Suprapubic skin (tissue), 4 donors: ENCODE measurements around the gene CHN1. TPM values are rescaled to one million over a fixed set of nuclear protein-coding genes. Genes with fewer than 3 reads are reported as not detected.

Experiments
- DNase-seq, 2 donors: peaks; one replicate each; pipeline ENCODE4 v3.0.0-alpha.2; 2019; ENCODE audit warnings: low spot score in 2 of 2
- H3K27ac ChIP-seq: fragments of 200-600 bp; sonication (generic); one replicate; pipeline ENCODE4 v1.5.1; 2019
- H3K27me3 ChIP-seq: fragments of 200-600 bp; sonication (generic); one replicate; pipeline ENCODE4 v1.5.1; 2019
- H3K36me3 ChIP-seq: fragments of 200-600 bp; sonication (generic); one replicate; pipeline ENCODE4 v1.5.1; 2019
- H3K4me1 ChIP-seq: fragments of 200-600 bp; sonication (generic); one replicate; pipeline ENCODE4 v1.5.1; 2019
- H3K4me3 ChIP-seq: fragments of 200-600 bp; sonication (generic); one replicate; pipeline ENCODE4 v1.5.1; 2019; ENCODE audit warnings: mild to moderate bottlenecking
- H3K9me3 ChIP-seq: fragments of 200-600 bp; sonication (generic); one replicate; pipeline ENCODE4 v1.5.1; 2019
- CTCF ChIP-seq, 2 donors: fragments of 200-600 bp in 1 of 2; fragments of 450-650 bp in 1 of 2; sonication (generic) in 1 of 2; IDR thresholded peaks; one replicate each; pipeline ENCODE4 v1.5.1; 2016 to 2019; ENCODE audit warnings: antibody characterized with exemption in 2 of 2, mild to moderate bottlenecking in 1 of 2, moderate library complexity in 1 of 2
- EP300 ChIP-seq: sonication (generic); formaldehyde crosslinking; IDR thresholded peaks from one replicate; pipeline ENCODE4 v1.6.1; 2017; ENCODE audit warnings: antibody characterized with exemption
- POLR2A ChIP-seq, 2 donors: fragments of 450-650 bp; IDR thresholded peaks; one replicate each; pipeline ENCODE4 v1.6.1; 2017; ENCODE audit warnings: antibody characterized with exemption in 2 of 2, mild to moderate bottlenecking in 2 of 2, moderate library complexity in 2 of 2
- POLR2AphosphoS5 ChIP-seq, 3 donors: sonication (generic); formaldehyde crosslinking; IDR thresholded peaks; one replicate each; pipeline ENCODE4 v1.6.1; 2017; ENCODE audit warnings: antibody characterized with exemption in 3 of 3
- WGBS: methylation state at CpG from one replicate; pipeline ENCODE4 v1.1.5; 2018; 5-methylcytosine and 5-hydroxymethylcytosine counted together
- total RNA-seq, 4 donors: library from RNA; depleted of rRNA; stranded (reverse); fragments of >200 nt; gene quantifications; one replicate each; pipeline ENCODE4 v1.1.0, GENCODE V29; 2016

Gene CHN1
- total RNA-seq, 4 donors from 2014 or later = 1.6 to 4.9 (median 3.6) TPM

- H3K27ac ChIP-seq = no peak overlapping the region
- 58% methylated on average over 3 of the region's 3 CpGs for WGBS
- peaks cover 18% of the 10 kb centered on the region for H3K4me1 ChIP-seq
- no peak for DNase-seq
- H3K27me3 ChIP-seq = peaks cover 47% of the 10 kb centered on the region
- TF ChIP-seq EP300 = no peak
- no peak for TF ChIP-seq POLR2A (IDR thresholded peaks at IDR 0.05)
- no peak for TF ChIP-seq CTCF (IDR thresholded peaks at IDR 0.05)
- no peak for TF ChIP-seq POLR2AphosphoS5 (IDR thresholded peaks at IDR 0.05)
- H3K4me3 ChIP-seq = no peak overlapping the region
- H3K36me3 ChIP-seq = no peaks in the 10 kb centered on the region
- H3K9me3 ChIP-seq = no peaks in the 10 kb centered on the region
Measured at GRCh38 chr2:175002547-175003274, 2.5 kb downstream of the CHN1 start.

GRCh38 chr2:175001566-175001965, 3.6 kb downstream of the CHN1 start:
- 80% methylated on average over 4 of the region's 4 CpGs for WGBS
- TF ChIP-seq EP300 (no peak), POLR2AphosphoS5 (IDR thresholded peaks at IDR 0.05) (no peak), POLR2A (IDR thresholded peaks at IDR 0.05) (no peak), CTCF (IDR thresholded peaks at IDR 0.05) (no peak)
- DNase-seq = no peak
- Histone ChIP-seq H3K27me3 (peaks cover 36% of the 10 kb centered on the region), H3K27ac (no peak overlapping the region), H3K4me1 (peaks cover 18% of the 10 kb centered on the region), H3K9me3 (no peaks in the 10 kb centered on the region), H3K4me3 (no peak overlapping the region), H3K36me3 (no peaks in the 10 kb centered on the region)

- H3K36me3 ChIP-seq = no peaks in the 10 kb centered on the region
- 75% methylated on average over 3 of the region's 3 CpGs for WGBS
- H3K27me3 ChIP-seq = peaks cover 9% of the 10 kb centered on the region
- TF ChIP-seq POLR2AphosphoS5 (IDR thresholded peaks at IDR 0.05) (no peak), EP300 (no peak), POLR2A (IDR thresholded peaks at IDR 0.05) (no peak), CTCF (IDR thresholded peaks at IDR 0.05) (no peak)
- DNase-seq = no peak
- no peak overlapping the region for H3K4me3 ChIP-seq
- no peak overlapping the region for H3K27ac ChIP-seq
- no peaks in the 10 kb centered on the region for H3K9me3 ChIP-seq
- H3K4me1 ChIP-seq = peaks cover 4% of the 10 kb centered on the region
Measured at GRCh38 chr2:174997110-174997509, 8.1 kb downstream of the CHN1 start.

- no peak for TF ChIP-seq EP300
- Histone ChIP-seq H3K4me1 (peaks cover 4% of the 10 kb centered on the region), H3K27ac (no peak overlapping the region), H3K27me3 (peaks cover 8% of the 10 kb centered on the region), H3K36me3 (no peaks in the 10 kb centered on the region), H3K4me3 (no peak overlapping the region), H3K9me3 (no peaks in the 10 kb centered on the region)
- 87% methylated on average over 2 of the region's 2 CpGs for WGBS
- DNase-seq = no peak
Measured at GRCh38 chr2:174996622-174997021, 8.6 kb downstream of the CHN1 start.

- TF ChIP-seq POLR2A (IDR thresholded peaks at IDR 0.05) (no peak), POLR2AphosphoS5 (IDR thresholded peaks at IDR 0.05) (no peak), EP300 (no peak), CTCF (IDR thresholded peaks at IDR 0.05) (no peak)
- no peak overlapping the region for H3K27ac ChIP-seq
- peaks cover 6% of the 10 kb centered on the region for H3K4me1 ChIP-seq
- H3K4me3 ChIP-seq = no peak overlapping the region
- no peaks in the 10 kb centered on the region for H3K36me3 ChIP-seq
- H3K9me3 ChIP-seq = no peaks in the 10 kb centered on the region
- no peaks in the 10 kb centered on the region for H3K27me3 ChIP-seq
- no peak for DNase-seq
- WGBS = 96% methylated on average over 5 of the region's 5 CpGs
Measured at GRCh38 chr2:174994381-174994780, 10.8 kb downstream of the CHN1 start.

- no peaks in the 10 kb centered on the region for H3K9me3 ChIP-seq
- 95% methylated on average over 1 of the region's 1 CpG for WGBS
- DNase-seq = no peak
Measured at GRCh38 chr2:174992886-174993285, 12.3 kb downstream of the CHN1 start.

More at GRCh38 chr2:174992886-174993285, 12.3 kb downstream of the CHN1 start:
- Histone ChIP-seq H3K4me1 (peaks cover 3% of the 10 kb centered on the region), H3K4me3 (no peak overlapping the region), H3K27ac (no peak overlapping the region), H3K27me3 (no peaks in the 10 kb centered on the region), H3K36me3 (no peaks in the 10 kb centered on the region)
- TF ChIP-seq POLR2A (IDR thresholded peaks at IDR 0.05) = no peak
- no peak for TF ChIP-seq EP300
- no peak for TF ChIP-seq CTCF (IDR thresholded peaks at IDR 0.05)
- no peak for TF ChIP-seq POLR2AphosphoS5 (IDR thresholded peaks at IDR 0.05)
